Body of pancreas (tissue), 4 donors: Measurements from ENCODE around the gene SEMA4F.

Experiments used
- POLR2A ChIP-seq, 3 donors: fragments of 450-650 bp; IDR thresholded peaks; one replicate each; pipeline ENCODE4 v1.6.1; 2016; ENCODE audit warnings: antibody characterized with exemption in 3 of 3, mild to moderate bottlenecking in 2 of 3
- TF ChIP-seq, protein P1 (sequence below), 7 experiments: fragments of 450-650 bp in 4 of 7; fragments of 200-600 bp in 3 of 7; sonication (generic) in 3 of 7; IDR thresholded peaks; one replicate each; pipeline ENCODE4 v1.5.1; 2016 to 2019; ENCODE audit warnings: antibody characterized with exemption in 7 of 7

GRCh38 chr2:74606927-74607326 is 47.1 kb upstream of the SEMA4F start:
- no peak for TF ChIP-seq POLR2A (IDR thresholded peaks at IDR 0.05)
- TF ChIP-seq, protein P1, sequence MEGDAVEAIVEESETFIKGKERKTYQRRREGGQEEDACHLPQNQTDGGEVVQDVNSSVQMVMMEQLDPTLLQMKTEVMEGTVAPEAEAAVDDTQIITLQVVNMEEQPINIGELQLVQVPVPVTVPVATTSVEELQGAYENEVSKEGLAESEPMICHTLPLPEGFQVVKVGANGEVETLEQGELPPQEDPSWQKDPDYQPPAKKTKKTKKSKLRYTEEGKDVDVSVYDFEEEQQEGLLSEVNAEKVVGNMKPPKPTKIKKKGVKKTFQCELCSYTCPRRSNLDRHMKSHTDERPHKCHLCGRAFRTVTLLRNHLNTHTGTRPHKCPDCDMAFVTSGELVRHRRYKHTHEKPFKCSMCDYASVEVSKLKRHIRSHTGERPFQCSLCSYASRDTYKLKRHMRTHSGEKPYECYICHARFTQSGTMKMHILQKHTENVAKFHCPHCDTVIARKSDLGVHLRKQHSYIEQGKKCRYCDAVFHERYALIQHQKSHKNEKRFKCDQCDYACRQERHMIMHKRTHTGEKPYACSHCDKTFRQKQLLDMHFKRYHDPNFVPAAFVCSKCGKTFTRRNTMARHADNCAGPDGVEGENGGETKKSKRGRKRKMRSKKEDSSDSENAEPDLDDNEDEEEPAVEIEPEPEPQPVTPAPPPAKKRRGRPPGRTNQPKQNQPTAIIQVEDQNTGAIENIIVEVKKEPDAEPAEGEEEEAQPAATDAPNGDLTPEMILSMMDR (IDR thresholded peaks at IDR 0.05) = no peak
